Endometrium (tissue), 2 donors: ENCODE results near the gene ID1.
"Not testable (repeated sequence)": the region's sequence is repeated elsewhere in the genome, so short reads cannot be mapped to it uniquely, and the experiment has no call there.

ENCODE experiments used
- FAIRE-seq: peaks from 2 replicates; lab custom pipeline; 2012; peaks lifted over from hg19 to GRCh38; lab: Jason Lieb, UNC
- donor health status: control.
- donor health status: control.

The ID1 gene

GRCh38 chr20:31573555-31574321 is 31.4 kb upstream of the ID1 start:
- no peak for FAIRE-seq

GRCh38 chr20:31574986-31575385 is 30.1 kb upstream of the ID1 start:
- FAIRE-seq = not testable (repeated sequence)

- no peak for FAIRE-seq
Observed at GRCh38 chr20:31576751-31577150, 28.3 kb upstream of the ID1 start.

GRCh38 chr20:31577194-31577593 is 27.9 kb upstream of the ID1 start:
- FAIRE-seq = no peak

GRCh38 chr20:31578448-31579138 is 26.5 kb upstream of the ID1 start:
- FAIRE-seq = no peak

GRCh38 chr20:31579245-31579644 is 25.8 kb upstream of the ID1 start:
- no peak for FAIRE-seq

GRCh38 chr20:31579941-31580651 is 25.0 kb upstream of the ID1 start:
- FAIRE-seq = not testable (repeated sequence)

GRCh38 chr20:31580706-31581105 is 24.4 kb upstream of the ID1 start:
- no peak for FAIRE-seq

GRCh38 chr20:31581391-31581790 is 23.7 kb upstream of the ID1 start:
- no peak for FAIRE-seq

GRCh38 chr20:31587545-31588389 is 17.3 kb upstream of the ID1 start:
- no peak for FAIRE-seq

GRCh38 chr20:31590717-31591225 is 14.3 kb upstream of the ID1 start:
- no peak for FAIRE-seq

- no peak for FAIRE-seq
Observed at GRCh38 chr20:31593221-31594001, 11.7 kb upstream of the ID1 start.

- no peak for FAIRE-seq
Observed at GRCh38 chr20:31594002-31594557, 11.0 kb upstream of the ID1 start.

GRCh38 chr20:31594558-31595379 is 10.3 kb upstream of the ID1 start:
- FAIRE-seq = no peak

- FAIRE-seq = no peak
Observed at GRCh38 chr20:31595380-31595653, 9.8 kb upstream of the ID1 start.

- FAIRE-seq = no peak
Observed at GRCh38 chr20:31595654-31596411, 9.3 kb upstream of the ID1 start.

- not testable (repeated sequence) for FAIRE-seq
Observed at GRCh38 chr20:31596412-31596715, 8.7 kb upstream of the ID1 start.

GRCh38 chr20:31596831-31597480 is 8.1 kb upstream of the ID1 start:
- FAIRE-seq = no peak

GRCh38 chr20:31597481-31597855 is 7.6 kb upstream of the ID1 start:
- no peak for FAIRE-seq
